NCI-H2029 (cell line): ENCODE measurements around the gene RAB3A.
A peak's percentile ranks its signal among the peaks of the same experiment; 100 is the strongest.

Source experiments
- DNase-seq: peaks from one replicate; lab custom pipeline; 2025; lab: John Stamatoyannopoulos, UW

The RAB3A gene

DNA sequence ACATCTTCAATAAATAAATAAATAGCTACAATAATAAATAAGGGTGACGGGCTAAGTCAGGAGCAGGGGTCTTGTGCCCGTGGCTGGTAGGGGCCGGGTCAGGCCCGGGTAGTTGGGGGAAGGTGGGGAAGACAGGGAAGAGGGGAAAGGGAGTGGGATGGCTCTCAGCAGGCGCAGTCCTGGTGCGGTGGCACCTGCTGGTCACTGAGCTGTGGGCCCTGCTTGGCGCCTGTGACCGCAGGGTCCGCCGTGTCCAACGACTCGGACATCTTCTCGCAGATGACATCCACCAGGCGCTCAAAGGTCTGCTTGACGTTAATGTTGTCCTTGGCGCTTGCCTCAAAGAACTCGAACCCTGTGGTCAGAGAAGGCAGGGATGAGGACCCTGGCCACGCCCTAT lies 6.5 kb downstream of the RAB3A start:
- no peak for DNase-seq

DNA sequence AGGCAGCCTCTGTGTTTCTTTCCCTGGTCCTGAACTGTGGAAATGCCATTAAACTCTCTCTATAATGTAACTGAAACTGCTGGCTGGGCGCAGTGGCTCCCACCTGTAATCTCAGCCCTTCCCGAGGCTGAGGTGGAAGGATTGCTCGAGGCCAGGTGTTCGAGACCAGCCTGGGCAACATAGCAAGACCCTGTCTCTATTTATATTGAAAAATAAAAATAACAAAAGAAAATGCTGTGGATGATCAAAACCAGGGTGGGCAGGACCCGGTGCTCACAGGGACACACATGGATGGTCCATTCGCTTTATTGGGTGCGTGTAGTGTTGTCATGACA lies 7.4 kb downstream of the RAB3A start:
- DNase-seq, result no peak

DNA sequence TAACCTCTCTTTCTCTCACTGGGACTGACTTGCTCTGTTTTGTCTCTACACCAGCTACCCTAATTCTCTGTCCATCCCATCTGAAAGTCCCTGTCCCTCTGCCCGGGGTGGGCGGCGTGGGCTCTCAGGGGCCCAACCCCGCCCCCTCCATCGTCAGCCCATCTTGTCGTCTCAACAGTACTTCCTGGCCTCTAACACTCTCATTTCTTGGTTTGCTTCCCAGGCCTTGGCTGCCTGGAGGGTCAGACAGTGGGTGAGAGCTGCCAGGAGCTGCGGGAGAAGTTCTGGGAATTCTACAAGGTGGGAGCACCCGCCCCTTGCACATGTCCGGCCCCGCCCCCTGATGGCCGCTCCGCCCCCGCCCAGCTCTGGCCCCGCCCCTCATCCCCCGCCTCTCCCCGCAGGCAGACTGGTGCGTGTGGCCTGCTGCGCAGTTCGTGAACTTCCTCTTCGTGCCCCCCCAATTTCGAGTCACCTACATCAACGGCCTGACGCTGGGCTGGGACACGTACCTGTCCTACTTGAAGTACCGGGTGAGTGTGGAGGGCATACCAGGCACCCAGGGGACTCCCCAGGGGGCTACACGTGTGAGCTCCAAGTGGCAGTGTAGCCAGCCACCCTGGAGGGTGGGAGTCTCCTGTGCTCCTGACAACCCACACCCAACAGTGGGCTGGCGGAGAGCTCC lies 9.1 kb downstream of the RAB3A start:
- no peak for DNase-seq

DNA sequence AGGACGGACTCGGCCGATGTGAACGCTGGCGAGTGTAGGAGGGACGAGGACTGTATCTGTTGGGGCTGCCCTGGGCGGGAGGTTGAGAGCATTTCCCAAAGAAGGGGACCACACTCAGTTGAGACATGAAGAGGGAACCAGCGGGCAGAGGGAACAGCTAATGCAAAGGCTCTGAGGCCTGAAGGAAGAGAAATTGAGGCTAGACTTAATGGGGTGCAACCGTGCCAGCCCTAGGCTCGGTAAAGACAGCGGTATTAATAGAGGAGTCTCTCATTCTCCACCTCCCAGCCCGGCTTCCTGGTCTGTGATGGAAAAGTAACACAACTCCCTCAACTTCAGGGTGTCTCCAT lies 9.7 kb downstream of the RAB3A start:
- no peak for DNase-seq

DNA sequence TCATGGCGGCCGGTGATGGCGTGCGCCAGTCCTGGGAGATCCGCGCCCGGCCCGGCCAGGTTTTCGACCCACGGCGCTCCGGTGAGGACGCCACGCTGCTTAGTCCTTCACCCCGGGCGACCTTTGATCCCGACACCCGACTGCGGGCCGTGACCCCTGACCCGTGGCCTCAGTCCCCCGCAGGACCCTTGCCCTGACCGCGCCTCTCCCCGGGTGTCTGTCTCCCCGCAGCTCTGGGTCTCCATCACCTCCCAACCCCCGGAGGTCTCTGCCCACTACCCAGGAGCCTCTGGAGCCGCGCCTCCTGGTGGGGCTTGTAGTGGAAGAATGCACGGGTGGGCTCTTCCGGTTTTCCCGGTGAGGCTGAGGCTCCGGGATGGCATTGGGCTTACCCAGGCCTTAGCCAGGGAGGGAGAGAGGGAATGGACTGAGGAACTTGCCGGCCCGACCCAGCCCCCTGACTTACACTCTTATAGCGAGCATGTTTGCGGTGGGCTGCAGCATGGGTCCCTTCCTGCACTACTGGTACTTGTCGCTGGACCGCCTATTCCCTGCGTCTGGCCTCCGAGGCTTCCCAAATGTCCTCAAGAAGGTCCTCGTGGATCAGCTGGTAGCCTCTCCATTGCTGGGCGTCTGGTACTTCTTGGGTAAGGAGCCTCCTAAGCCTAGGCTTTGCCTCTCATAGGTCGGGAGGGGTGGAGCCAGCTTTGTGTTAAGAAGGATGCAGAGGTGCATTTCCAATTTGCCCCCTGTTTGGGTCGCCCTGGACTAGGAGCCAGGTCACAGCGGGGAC lies 10.3 kb downstream of the RAB3A start:
- no peak for DNase-seq

DNA sequence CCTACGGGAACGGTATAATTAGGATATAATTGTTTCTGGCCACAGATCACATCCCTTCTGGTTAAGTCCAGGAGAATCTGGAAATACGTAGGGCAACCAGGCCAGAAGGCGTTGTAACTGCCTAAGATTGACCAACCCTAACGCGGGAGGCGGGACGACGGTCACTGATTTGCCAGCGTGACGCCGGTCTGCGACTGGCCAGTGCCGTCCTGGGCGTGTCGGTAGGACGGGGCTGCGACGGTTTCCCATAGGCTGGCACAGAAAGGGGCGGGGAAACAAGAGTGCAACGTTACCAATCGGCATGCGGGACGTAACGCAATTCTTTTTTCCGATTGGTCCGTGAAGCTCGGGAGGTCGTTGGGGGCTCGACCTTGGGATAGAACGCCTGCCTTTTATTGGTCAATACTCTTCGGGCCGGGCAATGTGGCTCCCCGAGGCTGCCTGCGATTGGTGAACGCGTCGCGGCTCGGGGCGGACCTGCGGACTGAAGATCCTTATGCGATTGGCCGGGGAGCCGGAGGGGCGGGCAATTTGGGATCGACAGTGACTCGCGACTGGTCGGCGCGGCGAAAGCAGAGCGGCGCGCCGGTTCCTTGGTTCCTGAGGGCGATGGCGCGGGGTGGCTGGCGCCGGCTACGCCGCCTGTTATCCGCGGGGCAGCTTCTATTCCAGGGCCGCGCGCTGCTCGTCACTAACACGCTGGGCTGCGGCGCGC lies 11.0 kb downstream of the RAB3A start, which contains the start of gene MPV17L2:
Gene MPV17L2 (plus strand): TSS at position 546 of the 715 bp plus-strand sequence. CDS start 64 bp downstream, at position 610.
- DNase-seq, result peak; percentile 99

DNA sequence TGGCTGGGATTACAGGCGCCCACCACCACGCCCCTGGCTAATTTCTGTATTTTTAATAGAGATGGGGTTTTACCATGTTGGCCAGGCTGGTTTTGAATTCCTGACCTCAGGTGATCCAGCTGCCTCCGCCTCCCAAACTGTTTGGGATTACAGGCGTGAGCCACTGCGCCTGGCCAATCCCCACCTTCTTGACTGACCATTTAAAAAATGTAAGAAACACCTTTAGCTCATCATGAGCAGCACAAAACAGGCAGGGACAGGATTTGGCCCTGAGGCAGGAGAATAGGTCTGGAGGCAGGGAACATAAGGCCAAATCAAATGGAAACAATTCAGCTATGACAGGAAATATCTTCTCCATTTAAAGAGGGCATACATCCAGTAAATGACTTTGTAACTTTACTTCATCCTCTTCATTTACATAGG lies 12.2 kb downstream of the RAB3A start:
- DNase-seq, result no peak

DNA sequence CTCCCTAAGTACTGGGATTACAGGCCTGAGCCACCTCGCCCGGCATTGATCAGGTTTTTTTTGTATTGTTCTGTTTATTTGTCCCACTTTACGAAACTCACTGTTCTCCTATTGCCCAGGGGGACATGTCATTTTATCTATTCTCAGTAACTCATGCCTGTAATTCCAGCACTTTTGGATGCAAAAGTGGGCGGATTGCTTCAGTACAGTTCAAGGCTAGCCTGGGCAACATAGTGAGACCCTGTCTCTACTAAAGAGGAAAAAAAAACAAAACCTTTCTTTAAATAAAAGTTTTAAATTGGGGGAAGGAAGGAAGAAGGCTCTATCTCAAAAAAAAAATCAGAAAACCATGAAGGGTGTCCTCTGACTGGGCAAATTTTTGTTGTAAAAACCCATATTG lies 13.6 kb downstream of the RAB3A start:
- DNase-seq, result no peak

DNA sequence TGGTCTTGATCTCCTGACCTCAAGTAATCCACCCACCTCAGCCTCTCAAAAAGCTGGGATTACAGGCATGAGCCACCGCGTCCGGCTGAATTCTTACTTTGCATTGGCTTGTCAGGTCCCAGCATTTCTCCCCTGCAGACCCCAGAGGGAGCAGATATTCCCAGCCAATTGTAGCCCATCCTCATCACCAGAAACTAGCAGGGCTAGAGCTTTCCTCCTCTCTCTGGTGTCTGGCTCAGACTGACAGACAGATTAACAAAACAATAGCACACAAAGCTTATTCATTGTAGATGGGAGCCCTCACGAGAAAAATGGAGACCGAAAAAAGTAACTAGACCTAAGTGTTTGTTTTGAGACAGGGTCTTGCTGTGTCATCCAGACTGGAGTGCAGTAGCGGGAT lies 18.3 kb downstream of the RAB3A start:
- DNase-seq, result no peak

DNA sequence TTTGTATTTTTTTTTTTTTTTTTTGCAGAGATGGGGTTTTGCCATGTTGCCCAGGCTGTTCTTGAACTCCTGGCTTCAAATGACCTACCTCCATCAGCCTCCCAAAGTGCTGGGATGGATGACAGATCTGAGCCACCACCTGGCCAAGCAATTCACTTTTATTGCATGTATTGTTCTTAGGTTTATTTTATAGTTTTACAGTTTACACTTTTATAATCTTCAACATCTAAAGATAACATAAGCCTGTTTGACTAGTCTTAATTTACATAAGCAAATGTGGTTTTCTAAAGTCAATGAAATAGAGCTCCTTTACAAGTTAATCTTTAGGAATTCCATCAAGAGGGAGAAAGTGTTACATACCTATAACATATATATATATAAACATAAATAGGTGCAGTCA lies 20.3 kb downstream of the RAB3A start:
- DNase-seq, result no peak

DNA sequence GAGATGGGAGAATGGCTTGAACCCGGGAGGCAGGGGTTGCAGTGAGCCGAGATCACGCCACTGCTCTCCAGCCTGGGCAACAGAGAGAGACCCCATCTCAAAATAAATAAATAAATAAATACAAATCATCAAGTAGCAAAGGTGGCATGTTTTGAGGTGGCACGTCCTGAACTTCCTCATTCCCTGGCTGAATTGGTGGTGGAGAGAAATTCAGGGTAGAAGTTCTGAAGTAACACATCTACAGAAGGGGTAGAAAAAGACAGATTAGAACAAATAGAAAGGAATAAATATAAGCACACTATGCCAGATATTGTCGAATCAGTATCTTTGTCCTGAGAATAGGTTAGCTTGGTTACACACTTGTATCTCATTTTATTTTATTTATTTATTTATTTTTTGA lies 23.9 kb downstream of the RAB3A start:
- DNase-seq, result no peak

DNA sequence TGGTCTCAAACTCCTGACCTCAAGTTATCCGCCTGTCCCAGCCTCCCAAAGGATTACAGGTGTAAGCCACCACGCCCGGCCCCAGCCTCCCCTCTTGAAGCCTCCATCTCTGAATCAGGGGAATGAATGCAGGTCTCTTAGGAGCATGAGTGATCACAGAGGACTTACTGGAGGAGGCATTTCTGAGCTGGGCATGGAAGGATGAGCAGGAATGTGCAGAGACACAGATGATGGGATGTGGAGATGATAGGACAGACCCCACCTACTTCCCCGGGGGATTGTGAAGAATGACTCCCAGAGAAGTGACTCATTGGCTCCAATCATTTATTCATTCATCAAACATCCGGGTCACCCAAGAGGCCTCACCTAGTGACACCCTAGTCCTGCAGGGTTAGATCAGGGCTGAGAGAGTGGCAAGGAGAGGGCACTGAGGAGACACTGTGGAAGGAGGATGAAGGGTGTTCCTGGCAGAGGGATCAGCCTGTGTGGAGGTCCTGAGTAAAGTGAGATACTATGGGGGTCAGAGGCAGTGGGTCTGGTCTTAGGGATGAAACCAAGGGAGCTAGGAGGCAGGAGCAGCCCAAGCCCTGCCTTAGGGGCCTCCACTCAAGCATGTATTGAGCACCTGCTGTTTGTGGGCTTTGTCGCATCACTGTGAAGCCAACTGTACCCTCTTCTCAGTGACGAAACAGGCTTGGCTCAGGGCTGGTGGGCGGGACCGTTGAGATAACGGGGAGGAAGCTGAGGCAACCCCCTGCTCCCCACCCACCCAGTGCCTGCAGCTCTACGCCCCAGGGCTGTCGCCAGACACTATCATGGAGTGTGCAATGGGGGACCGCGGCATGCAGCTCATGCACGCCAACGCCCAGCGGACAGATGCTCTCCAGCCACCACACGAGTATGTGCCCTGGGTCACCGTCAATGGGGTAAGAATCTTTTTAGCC lies 27.2 kb downstream of the RAB3A start:
- DNase-seq, result no peak

DNA sequence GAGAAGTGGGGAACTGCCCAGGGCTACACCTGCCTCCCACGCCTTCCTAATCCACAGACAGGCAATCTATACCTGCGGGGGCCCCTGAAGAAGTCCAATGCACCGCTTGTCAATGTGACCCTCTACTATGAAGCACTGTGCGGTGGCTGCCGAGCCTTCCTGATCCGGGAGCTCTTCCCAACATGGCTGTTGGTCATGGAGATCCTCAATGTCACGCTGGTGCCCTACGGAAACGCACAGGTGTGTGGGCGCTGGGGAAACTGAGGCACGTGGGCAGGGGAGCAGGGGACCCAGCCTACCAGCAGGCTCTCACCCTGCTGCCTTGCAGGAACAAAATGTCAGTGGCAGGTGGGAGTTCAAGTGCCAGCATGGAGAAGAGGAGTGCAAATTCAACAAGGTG lies 28.9 kb downstream of the RAB3A start:
- no peak for DNase-seq

DNA sequence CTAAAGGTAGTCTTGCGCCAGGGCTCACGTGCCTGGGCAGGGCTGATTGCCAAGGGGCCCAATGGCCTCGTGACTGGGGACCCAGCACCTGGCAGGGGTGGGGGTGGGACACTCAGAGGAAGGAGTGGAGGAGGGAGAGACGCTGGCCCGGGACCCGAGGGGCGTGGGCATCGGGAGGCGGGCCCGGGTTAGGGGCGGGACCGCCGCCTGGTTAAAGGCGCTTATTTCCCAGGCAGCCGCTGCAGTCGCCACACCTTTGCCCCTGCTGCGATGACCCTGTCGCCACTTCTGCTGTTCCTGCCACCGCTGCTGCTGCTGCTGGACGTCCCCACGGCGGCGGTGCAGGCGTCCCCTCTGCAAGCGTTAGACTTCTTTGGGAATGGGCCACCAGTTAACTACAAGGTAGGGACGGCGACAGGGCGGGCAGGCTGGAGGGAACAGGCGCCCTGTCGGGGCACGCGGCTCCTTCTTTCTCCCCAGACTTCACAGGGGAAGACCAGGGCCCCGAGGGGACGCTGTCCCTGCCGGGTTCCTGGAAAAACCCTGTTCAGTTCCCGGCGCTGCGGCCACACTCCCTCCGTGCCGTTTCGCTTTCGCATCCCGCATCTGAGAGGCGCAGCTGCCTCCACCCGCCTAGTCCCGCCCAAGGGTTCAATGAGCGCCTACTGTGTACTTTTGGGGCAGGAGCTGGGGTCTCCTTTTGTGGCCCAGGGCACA lies 30.1 kb downstream of the RAB3A start, which contains the start of gene IFI30:
Gene IFI30 (plus strand): TSS at position 242 of the 717 bp plus-strand sequence. CDS start 29 bp downstream, at position 271.
- DNase-seq, result peak; percentile 93

DNA sequence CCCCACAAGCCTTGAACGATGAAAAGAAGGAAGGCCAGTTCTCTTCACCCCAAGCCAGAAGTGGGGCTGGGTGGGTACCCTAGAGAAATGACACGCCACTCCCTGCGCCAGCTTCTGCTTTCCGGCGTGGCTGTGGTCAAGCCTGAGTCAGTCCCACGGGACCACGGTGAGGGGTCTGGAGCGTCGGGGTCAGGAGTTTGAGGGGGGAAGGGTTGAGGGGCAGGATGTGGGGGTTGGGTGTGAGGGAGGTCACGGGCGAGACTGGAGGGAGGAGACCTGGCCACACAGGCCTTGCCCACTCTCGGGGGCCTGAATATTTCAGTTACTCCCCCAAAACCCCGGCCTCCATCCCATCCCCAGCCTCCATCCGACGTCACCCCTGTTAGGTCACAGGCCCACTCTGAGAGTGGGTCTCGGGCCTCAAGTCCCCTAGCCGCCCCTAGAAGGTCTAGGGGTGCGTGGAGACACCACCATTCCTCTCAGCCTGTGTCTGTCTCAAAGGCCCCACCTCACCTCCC lies 30.7 kb downstream of the RAB3A start:
- DNase-seq, result no peak

DNA sequence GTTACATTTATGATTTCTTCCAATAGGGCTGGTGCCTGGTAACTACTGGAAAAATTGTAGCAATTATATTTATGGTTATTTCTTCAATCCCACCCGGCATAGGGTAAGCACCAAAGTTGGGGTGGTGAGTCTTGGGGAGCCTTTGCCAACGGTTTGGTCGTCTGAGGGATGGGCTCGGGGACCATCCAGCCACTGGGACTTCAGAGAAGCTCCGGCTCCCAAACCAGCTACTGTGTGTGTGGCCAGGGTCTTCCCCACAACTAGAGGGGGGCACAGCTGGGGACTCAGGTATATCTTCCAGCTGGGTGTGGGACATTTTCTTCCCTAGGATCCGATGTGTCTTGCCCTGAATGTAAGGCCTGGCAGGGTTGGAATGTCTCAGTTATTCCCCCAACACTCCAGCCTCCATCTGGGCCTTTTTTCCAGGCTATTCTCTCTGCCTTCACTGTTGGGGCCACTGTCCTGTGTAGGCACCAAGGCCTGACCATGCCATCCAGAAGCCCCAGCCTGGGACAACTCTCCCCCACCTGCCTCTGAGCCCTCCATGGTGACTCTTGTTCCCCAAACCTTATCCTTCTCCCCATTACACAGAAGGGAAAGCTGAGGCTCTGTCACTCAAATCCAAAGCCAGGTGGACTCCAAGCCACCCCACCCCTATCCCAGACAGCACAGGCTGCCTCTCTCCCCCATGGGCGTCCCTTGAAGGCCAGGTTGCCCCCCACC lies 31.4 kb downstream of the RAB3A start:
- DNase-seq, result no peak

DNA sequence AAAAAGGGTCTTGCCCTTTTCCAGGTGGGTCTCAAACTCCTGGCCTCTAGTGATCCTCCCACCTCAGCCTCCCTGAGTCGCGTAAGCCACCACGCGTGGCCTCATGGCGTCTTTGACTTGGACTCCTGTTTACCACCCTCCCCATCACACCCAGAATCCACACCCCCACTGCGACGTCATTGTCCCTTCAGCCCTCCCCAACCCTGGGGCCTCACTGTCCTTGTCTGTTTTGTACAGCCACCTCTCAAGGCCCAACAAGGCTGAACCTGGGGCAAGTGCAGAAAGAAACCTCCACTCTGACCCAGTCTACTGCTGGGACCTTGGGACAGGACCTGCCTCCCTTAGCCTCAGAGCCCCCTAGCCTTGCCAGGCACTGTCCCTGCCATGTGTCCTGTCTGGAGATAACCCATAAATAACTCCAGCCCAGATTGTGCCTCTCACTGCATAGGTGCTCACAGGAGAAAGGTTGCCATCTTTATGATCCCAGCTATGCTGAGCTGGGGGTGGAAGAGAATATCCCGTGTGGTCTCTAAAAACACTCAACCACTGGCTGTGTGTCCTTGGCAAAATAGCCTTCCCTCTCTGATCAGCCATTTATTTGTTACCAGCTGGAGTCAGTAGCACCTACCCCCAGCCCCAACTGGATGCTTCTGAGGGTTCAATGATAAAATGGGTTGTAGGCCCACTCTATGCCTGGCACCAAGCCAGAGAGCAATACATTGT lies 32.1 kb downstream of the RAB3A start:
- DNase-seq, result no peak

DNA sequence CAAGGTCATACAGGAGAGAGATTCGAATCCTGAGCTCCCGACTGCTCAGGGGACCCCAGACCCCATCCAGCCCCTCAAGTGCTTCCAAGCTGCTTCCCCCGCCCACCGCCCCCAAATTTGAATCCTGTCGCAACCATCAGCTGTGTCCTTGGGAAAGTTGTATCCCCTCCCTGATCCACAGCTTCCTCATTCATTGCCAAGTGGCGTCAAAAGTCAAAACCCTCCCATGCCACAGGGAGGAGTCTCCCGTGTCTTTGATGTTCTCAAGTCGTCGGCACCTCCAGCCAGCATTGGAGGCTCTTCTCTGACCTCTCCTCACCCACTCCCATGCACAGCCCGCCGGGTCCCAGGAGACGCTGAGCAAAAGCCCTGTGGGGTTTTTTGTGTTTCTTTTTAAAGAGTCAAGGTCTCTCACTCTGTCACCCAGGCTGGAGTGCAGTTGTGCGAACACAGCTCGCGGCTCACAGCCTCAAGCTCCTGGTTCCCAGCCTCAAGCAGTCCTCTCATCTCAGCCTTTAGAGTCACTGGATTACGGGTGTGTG lies 33.1 kb downstream of the RAB3A start:
- no peak for DNase-seq

DNA sequence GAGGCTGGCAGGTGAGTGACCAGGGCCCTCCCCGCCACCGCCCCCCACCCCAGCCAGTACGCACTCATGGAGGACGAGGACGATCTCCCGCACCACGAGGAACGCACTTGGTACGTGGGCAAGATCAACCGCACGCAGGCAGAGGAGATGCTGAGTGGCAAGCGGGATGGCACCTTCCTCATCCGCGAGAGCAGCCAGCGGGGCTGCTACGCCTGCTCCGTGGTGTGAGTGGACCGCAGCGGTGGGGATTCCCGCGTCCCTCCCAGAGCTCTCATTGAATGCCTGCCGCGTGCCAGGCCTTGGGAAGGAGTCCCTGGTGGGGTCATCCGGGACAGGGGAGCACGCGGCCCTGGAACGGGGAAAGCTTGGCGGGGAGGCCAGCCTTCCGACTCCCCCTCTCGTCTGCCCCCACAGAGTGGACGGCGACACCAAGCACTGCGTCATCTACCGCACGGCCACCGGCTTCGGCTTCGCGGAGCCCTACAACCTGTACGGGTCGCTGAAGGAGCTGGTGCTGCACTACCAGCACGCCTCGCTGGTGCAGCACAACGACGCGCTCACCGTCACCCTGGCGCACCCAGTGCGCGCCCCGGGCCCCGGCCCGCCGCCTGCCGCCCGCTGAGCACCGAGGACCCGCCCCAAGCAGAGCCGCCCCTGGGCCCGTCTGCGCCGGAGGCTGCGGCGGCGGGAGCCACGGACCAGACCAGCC lies 35.0 kb downstream of the RAB3A start:
- no peak for DNase-seq
